SH-SY5Y (cell line): Measurements from ENCODE around the gene HPCA.
A peak's percentile ranks its signal among the peaks of the same experiment; 100 is the strongest.

ENCODE experiments used
- GATA2 ChIP-seq: IDR thresholded peaks from 2 replicates; pipeline ENCODE4 v1.6.1; 2011; ENCODE audit warnings: mild to moderate bottlenecking, low read depth, low read length
- GATA3 ChIP-seq: IDR thresholded peaks from 2 replicates; pipeline ENCODE4 v1.6.1; 2011; ENCODE audit warnings: low read depth, mild to moderate bottlenecking, low read length, moderate library complexity

The HPCA gene

GRCh38 chr1:32878183-32878582, 8.1 kb upstream of the HPCA start:
- TF ChIP-seq GATA3, result no peak
- TF ChIP-seq GATA2, result no peak

GRCh38 chr1:32878637-32879041, 7.7 kb upstream of the HPCA start:
- TF ChIP-seq GATA3 (no peak), GATA2 (no peak)

DNA sequence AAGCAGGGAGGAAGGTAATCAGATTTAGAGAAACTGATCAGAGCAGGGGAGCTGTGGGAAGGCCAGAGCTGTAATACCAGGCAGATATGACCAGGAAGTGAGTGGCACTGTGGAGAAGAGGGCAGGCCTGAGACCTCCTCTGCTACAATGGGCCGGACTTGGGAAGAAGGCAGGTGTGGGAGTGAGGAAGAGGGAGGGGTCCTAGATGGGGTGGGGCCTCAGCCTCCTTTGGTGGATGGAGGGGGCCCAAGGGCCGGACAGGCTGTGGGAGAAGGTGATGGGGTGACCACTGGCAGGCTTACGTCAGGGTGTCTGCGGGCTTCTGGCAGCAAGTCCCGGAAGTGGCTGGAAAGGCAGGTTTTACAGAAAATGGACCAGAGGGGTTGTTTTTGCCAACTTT, 5.0 kb upstream of the HPCA start:
- TF ChIP-seq GATA3 (no peak), GATA2 (no peak)

DNA sequence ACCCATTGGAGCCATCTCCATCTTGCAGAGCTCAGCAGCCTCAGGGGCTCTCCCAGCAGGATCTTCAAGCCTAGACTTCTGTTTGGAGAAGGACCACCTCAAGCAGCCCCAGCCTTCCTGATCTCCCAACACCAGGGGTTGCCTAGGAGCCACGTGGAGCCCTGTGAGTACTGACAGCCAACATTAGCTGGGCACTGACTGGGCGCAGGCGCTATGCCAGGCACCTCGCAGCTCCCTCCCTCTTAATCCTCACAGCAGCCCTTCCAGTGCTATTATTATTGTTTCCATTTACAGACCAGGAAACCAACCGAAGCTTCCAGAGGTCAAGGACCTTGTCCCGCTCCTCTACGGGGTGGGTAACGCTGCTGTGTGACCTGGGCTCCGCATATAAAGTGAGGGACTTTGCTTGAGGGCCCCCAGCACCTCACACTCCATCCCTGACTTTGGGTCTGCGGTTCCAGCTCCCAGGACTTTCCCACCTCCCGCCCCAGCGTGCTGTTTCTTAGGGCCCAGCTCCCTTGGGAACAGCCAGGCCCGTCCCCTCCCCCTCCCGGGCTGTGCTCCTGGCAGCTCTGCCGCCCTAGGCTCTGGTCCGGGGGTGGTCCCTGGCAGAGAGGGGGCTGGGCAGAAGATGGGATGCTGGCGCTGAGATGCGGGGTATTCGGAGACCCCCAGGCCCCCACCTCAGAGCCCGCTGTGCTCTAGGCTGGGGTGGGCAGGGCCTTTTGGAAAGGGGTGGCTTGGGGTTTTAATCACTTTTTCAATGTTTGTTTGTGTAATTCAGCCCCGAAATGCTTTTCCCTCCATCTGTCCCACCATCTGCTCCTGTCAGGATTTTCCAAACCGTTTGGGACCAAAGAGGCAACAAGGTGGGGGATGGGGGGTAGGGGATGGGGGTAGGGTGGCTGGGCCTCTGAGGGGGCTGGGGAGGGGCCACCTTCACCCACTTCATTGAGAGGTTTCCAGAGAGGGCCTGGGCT, 4.1 kb upstream of the HPCA start:
- TF ChIP-seq GATA3, result no peak
- no peak for TF ChIP-seq GATA2

- TF ChIP-seq GATA3, result no peak
- no peak for TF ChIP-seq GATA2
Measured at GRCh38 chr1:32883338-32884031, 2.8 kb upstream of the HPCA start.

DNA sequence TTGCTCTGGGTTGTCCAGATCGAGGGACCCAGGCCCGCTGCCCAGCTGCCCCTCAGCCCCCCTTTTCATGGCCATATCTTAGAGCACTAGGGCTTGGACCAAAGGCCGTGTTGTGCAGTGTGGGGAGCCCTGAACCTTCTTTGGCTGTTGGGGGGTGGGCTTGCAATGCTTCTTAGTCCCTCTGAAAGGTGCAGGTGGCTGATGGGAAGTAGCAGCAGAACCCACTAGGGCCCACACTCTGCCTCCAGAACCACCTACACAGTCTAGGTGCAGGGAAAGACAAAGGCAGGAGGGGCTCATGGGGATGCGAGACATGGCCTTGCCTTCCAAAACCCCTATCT, 2.3 kb upstream of the HPCA start:
- no peak for TF ChIP-seq GATA2
- no peak for TF ChIP-seq GATA3

GRCh38 chr1:32884726-32885125, 1.6 kb upstream of the HPCA start:
- TF ChIP-seq GATA3, result no peak

- TF ChIP-seq GATA3 (no peak), GATA2 (no peak)
Measured at GRCh38 chr1:32885676-32886003, 651 bp upstream of the HPCA start.

DNA sequence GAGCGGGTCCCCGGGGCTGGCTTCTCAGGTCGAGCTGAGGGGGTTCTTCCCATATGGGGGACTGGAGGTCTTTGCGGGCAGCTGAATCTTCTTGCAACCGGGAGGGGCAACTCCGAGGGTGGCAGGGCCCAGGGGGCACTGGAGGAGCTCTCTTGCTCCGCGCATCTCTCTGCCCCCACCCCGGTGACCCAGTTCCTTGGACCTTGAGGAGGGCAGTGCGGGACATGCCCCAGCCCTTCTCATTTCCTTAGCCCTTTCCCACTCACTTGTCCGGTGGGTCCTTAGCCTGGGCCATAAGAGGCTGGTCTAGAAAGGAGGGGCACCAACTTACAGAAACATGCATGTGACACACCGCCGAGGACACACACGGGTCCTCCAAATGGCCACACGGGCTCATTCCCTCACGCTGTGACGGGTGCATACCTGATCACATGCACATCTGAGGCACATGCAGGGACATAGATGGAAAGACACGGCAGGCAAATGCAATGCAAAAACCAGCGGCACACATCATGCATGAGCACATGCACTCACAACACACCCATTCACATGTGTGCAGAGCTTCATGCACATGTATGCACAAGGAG, 630 bp downstream of the HPCA start:
- no peak for TF ChIP-seq GATA3
- TF ChIP-seq GATA2, result no peak

DNA sequence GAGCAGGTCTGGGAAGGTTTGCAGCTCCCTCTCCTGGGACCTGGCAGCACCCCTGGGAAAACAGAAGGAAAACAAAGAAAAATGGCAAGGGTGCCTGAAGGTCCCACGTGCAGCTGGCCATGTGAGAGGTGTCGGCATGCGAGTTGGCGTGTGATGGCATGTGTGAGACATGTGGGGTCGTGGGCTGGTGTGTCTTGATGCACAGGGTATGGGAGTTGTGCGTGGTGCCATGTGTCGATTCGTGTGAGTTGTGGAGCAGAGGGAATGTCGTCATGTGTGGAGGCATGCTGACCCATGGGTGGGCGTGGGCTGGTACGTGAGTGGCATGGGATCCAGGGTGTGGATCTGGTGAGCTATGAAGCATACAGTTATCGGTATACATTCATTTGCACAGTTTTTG, 1.3 kb downstream of the HPCA start:
- TF ChIP-seq GATA2, result no peak
- no peak for TF ChIP-seq GATA3

GRCh38 chr1:32888134-32888533, 1.8 kb downstream of the HPCA start:
- TF ChIP-seq GATA3 (no peak), GATA2 (no peak)

DNA sequence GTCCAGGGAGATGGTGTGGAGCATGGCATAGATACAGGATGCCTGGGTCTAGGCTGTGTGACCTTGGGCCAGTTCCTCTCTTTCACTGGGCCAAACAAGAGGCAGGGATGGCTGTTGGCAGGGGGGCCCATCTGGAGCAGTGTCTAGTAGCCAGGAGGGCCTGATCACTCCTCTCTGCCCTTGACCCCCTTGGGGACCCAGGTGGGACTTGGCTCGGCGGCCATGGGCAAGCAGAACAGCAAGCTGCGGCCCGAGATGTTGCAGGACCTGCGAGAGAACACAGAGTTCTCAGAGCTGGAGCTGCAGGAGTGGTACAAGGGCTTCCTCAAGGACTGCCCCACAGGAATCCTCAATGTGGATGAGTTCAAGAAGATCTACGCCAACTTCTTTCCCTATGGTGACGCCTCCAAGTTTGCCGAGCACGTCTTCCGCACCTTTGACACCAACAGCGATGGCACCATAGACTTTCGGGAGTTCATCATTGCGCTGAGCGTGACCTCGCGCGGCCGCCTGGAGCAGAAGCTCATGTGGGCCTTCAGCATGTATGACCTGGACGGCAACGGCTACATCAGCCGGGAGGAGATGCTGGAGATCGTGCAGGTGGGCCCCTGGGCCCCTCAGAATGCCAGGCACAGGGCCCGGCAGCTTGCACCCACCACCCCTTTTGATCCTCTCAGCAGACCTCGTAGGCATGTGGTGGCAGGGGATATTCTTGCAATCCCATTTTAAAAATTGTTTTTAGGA, 2.6 kb downstream of the HPCA start:
- TF ChIP-seq GATA3, result no peak
- TF ChIP-seq GATA2, result no peak

- TF ChIP-seq GATA3 (no peak), GATA2 (peak; percentile 53; the same call in 1 of the 2 replicates)
Measured at GRCh38 chr1:32889731-32890278, 3.5 kb downstream of the HPCA start.

- TF ChIP-seq GATA2 (no peak), GATA3 (no peak)
Measured at GRCh38 chr1:32890516-32891240, 4.4 kb downstream of the HPCA start.
